Astrocyte (in vitro differentiated cells and primary cell): ENCODE data around the gene KLHL17. TPM values are rescaled to one million over a fixed set of nuclear protein-coding genes. Genes with fewer than 3 reads are reported as not detected.

ENCODE experiments used
- DNase-seq: peaks from one replicate; pipeline ENCODE4 v3.0.0-alpha.2; 2010; ENCODE audit warnings: low read depth
- FAIRE-seq: peaks from 2 replicates; lab custom pipeline; 2011; peaks lifted over from hg19 to GRCh38; lab: Jason Lieb, UNC
- H2AFZ ChIP-seq: 2 replicates; pipeline ENCODE4 v1.6.0; 2012; ENCODE audit warnings: low read depth, low read length, inconsistent platforms
- H3K27ac ChIP-seq: 2 replicates; pipeline ENCODE4 v1.5.1; 2011; ENCODE audit warnings: low read depth, low read length, inconsistent platforms
- H3K27me3 ChIP-seq: 2 replicates; pipeline ENCODE4 v1.6.0; 2011; ENCODE audit warnings: low read length, inconsistent platforms; ENCODE audit not compliant: insufficient read depth
- H3K36me3 ChIP-seq: 2 replicates; pipeline ENCODE4 v1.5.1; 2011; ENCODE audit warnings: low read length, inconsistent platforms; ENCODE audit not compliant: insufficient read depth
- H3K4me1 ChIP-seq: 2 replicates; pipeline ENCODE4 v1.5.1; 2011; ENCODE audit warnings: low read length, inconsistent platforms; ENCODE audit not compliant: insufficient read depth
- H3K4me2 ChIP-seq: 2 replicates; pipeline ENCODE4 v1.6.0; 2012; ENCODE audit warnings: low read length, inconsistent platforms
- H3K4me3 ChIP-seq: 2 replicates; pipeline ENCODE4 v1.5.1; 2011; ENCODE audit warnings: low read depth, mild to moderate bottlenecking, low read length, inconsistent platforms; ENCODE audit not compliant: insufficient read depth
- H3K79me2 ChIP-seq: 2 replicates; pipeline ENCODE4 v1.6.0; 2012; ENCODE audit warnings: mild to moderate bottlenecking, low read length, inconsistent platforms; ENCODE audit not compliant: insufficient read depth
- H3K9ac ChIP-seq: 2 replicates; pipeline ENCODE4 v1.6.0; 2012; ENCODE audit warnings: mild to moderate bottlenecking, low read length, inconsistent platforms
- H3K9me3 ChIP-seq: 2 replicates; pipeline ENCODE4 v1.5.1; 2012; ENCODE audit warnings: low read depth, mild to moderate bottlenecking, low read length, inconsistent platforms; ENCODE audit not compliant: insufficient read depth
- H4K20me1 ChIP-seq: 2 replicates; pipeline ENCODE4 v1.6.0; 2012; ENCODE audit warnings: low read length, inconsistent platforms; ENCODE audit not compliant: insufficient read depth
- H3K27ac Mint-ChIP-seq: one replicate; pipeline ENCODE4 v1.8.0; 2021; ENCODE audit warnings: mild to moderate bottlenecking, mixed read lengths; ENCODE audit not compliant: unreplicated experiment
- H3K27me3 Mint-ChIP-seq: one replicate; pipeline ENCODE4 v1.8.0; 2021; ENCODE audit warnings: low read depth, mixed read lengths; ENCODE audit not compliant: unreplicated experiment
- H3K36me3 Mint-ChIP-seq: one replicate; pipeline ENCODE4 v1.8.0; 2021; ENCODE audit warnings: low read depth, mixed read lengths; ENCODE audit not compliant: unreplicated experiment
- H3K4me1 Mint-ChIP-seq: one replicate; pipeline ENCODE4 v1.8.0; 2021; ENCODE audit warnings: low read depth, mixed read lengths; ENCODE audit not compliant: unreplicated experiment
- H3K4me3 Mint-ChIP-seq: one replicate; pipeline ENCODE4 v1.8.0; 2021; ENCODE audit warnings: mild to moderate bottlenecking, moderate library complexity, mixed read lengths; ENCODE audit not compliant: unreplicated experiment
- H3K9me3 Mint-ChIP-seq: one replicate; pipeline ENCODE4 v1.8.0; 2021; ENCODE audit warnings: mild to moderate bottlenecking, mixed read lengths; ENCODE audit not compliant: unreplicated experiment
- CTCF ChIP-seq: IDR thresholded peaks from 2 replicates; pipeline ENCODE4 v1.5.1; 2011; ENCODE audit warnings: low read depth, mild to moderate bottlenecking, inconsistent platforms, low read length, moderate library complexity; ENCODE audit not compliant: insufficient read depth
- EZH2 ChIP-seq: IDR thresholded peaks from 2 replicates; pipeline ENCODE4 v1.6.1; 2012; ENCODE audit warnings: mild to moderate bottlenecking, low read length, inconsistent platforms; ENCODE audit not compliant: insufficient read depth
- total RNA-seq: library from RNA; stranded (reverse); gene quantifications from 2 replicates; pipeline ENCODE4 v1.2.1, GENCODE V29; 2021

KLHL17 gene
- total RNA-seq, 1 donor from 2014 or later, result 25.9 TPM

GRCh38 chr1:995665-996633, 35.6 kb downstream of the KLHL17 start:
- no peak overlapping the region for H3K9ac ChIP-seq
- H3K9me3 Mint-ChIP-seq, result peaks cover 11% of the 10 kb centered on the region
- H4K20me1 ChIP-seq, result peaks cover 13% of the 10 kb centered on the region
- no peak overlapping the region for H3K4me2 ChIP-seq
- H3K9me3 ChIP-seq, result peaks cover 4% of the 10 kb centered on the region
- H3K4me1 ChIP-seq, result peaks cover 11% of the 10 kb centered on the region
- TF ChIP-seq CTCF (no peak), EZH2 (no peak)
- H3K27ac ChIP-seq, result no peak overlapping the region
- DNase-seq (no peak), FAIRE-seq (no peak)
- H3K4me1 Mint-ChIP-seq, result peaks cover 9% of the 10 kb centered on the region
- no peaks in the 10 kb centered on the region for H3K27me3 ChIP-seq
- peaks cover 16% of the 10 kb centered on the region for H3K36me3 Mint-ChIP-seq
- H3K4me3 ChIP-seq, result no peak overlapping the region
- H3K27ac Mint-ChIP-seq, result peak overlapping the region; percentile 30
- H3K36me3 ChIP-seq, result no peaks in the 10 kb centered on the region
- H3K4me3 Mint-ChIP-seq, result peak overlapping the region; percentile 76
- peaks cover 10% of the 10 kb centered on the region for H3K27me3 Mint-ChIP-seq
- no peaks in the 10 kb centered on the region for H3K79me2 ChIP-seq
- H2AFZ ChIP-seq, result no peak overlapping the region

- peaks cover 4% of the 10 kb centered on the region for H3K9me3 ChIP-seq
- H3K4me2 ChIP-seq, result no peak overlapping the region
- H3K9me3 Mint-ChIP-seq, result peaks cover 4% of the 10 kb centered on the region
- H3K4me1 ChIP-seq, result peaks cover 14% of the 10 kb centered on the region
- FAIRE-seq, result no peak
- DNase-seq, result no peak
- H3K27me3 Mint-ChIP-seq, result peaks cover 3% of the 10 kb centered on the region
- H2AFZ ChIP-seq, result no peak overlapping the region
- H3K27ac Mint-ChIP-seq, result peak overlapping the region; percentile 69
- no peaks in the 10 kb centered on the region for H3K36me3 ChIP-seq
- no peak for TF ChIP-seq CTCF
- TF ChIP-seq EZH2, result peak; percentile 3
- H3K27me3 ChIP-seq, result no peaks in the 10 kb centered on the region
- no peak overlapping the region for H3K4me3 ChIP-seq
- H3K79me2 ChIP-seq, result no peaks in the 10 kb centered on the region
- H3K4me3 Mint-ChIP-seq, result peak overlapping the region; percentile 60
- H3K36me3 Mint-ChIP-seq, result peaks cover 10% of the 10 kb centered on the region
- no peak overlapping the region for H3K27ac ChIP-seq
- H3K4me1 Mint-ChIP-seq, result peaks cover 9% of the 10 kb centered on the region
- H4K20me1 ChIP-seq, result peaks cover 14% of the 10 kb centered on the region
- peak overlapping the region; percentile 97 for H3K9ac ChIP-seq
These were observed 36.7 kb downstream of the KLHL17 start for GRCh38 chr1:996851-997712.
